Aorta (tissue), 4 donors: ENCODE data around the gene ZGRF1. TPM values are rescaled to one million over a fixed set of nuclear protein-coding genes. Genes with fewer than 3 reads are reported as not detected.

Experiments
- microRNA-seq, 2 donors: library from miRNA; unstranded; fragments of <30 nt; microRNA quantifications; one replicate each; pipeline ENCODE4 v1.2.0, GENCODE V29; 2020
- polyA plus RNA-seq, 2 donors: library from polyadenylated mRNA; stranded (reverse); fragments of 200-250 nt; gene quantifications; one replicate each; pipeline ENCODE4 v1.2.3, GENCODE V29; 2013
- total RNA-seq, 2 donors: library from RNA; stranded (reverse); fragmentation: NEBNext Ultra II Directional; extraction: Animal tissue kit (Norgen Biotek cat#: 25700); gene quantifications; one replicate each; pipeline ENCODE4 v1.2.1, GENCODE V29; 2021
- donor health status: healthy with polysubstance abuse.
- donor health status: Bipolar disorder and iron deficiency.
- donor health status: DM: no; HTN: no; CAD: no.
- donor health status: DM: yes; HTN: yes; CAD: no.

ZGRF1 gene
- total and polyA plus RNA-seq, 4 donors, result 2.9 to 6.3 (median 5.4) TPM; not detected in 1

Small RNA genes lying within 50 kb of the gene (microRNA-seq; reads per million reads assigned to microRNA genes)
- 591 to 1,513 reads per million in 2 donors for gene MIR302A
- gene MIR302B, result 386 to 1,020 reads per million in 2 donors
- gene MIR302C, result 115 to 267 reads per million in 2 donors
- 290 to 750 reads per million in 2 donors for gene MIR302D
- 0 to 6.0 reads per million in 2 donors for gene MIR367

Other genes starting within 250 kb of the ZGRF1 start
- not detected for gene NEUROG2, start 120.7 kb downstream of the ZGRF1 start, total RNA-seq
- gene NEUROG2, start 120.7 kb downstream of the ZGRF1 start, polyA plus RNA-seq, result not detected
- gene LARP7, start 234 bp upstream of the ZGRF1 start, total RNA-seq, result 10 to 100 TPM; 38.6 to 41.3 TPM
- 10 to 100 TPM; 48.4 to 73.0 TPM for gene LARP7, start 234 bp upstream of the ZGRF1 start, polyA plus RNA-seq